ENCODE results near the gene CAMK2B.

- no peak for TF ChIP-seq CTCF (IDR thresholded peaks at IDR 0.05)
- no peak for TF ChIP-seq POLR2A (IDR thresholded peaks at IDR 0.05)
Measured at GRCh38 chr7:44366986-44367385, 41.6 kb upstream of the CAMK2B start.

Data from thyroid gland (tissue), 4 donors.